A673 (cell line): ENCODE data around the gene BET1.
"Not testable (repeated sequence)": the region's sequence is repeated elsewhere in the genome, so short reads cannot be mapped to it uniquely, and the experiment has no call there.

Experiments used
- CTCF ChIP-seq: fragments of 300-800, 200-600 bp; sonication (generic); conservative IDR thresholded peaks from 2 replicates; pipeline ENCODE4 v1.5.1; 2017; ENCODE audit warnings: low read depth, mild to moderate bottlenecking, antibody characterized with exemption, low read length, moderate library complexity, mixed read lengths
- EZH2 ChIP-seq: fragments of 200-600 bp; sonication (generic); IDR thresholded peaks from 2 replicates; pipeline ENCODE4 v1.6.1; 2017; ENCODE audit warnings: borderline replicate concordance, low read depth, mild to moderate bottlenecking, mixed read lengths, antibody characterized with exemption, low read length; ENCODE audit not compliant: poor library complexity, severe bottlenecking

GRCh38 chr7:94026619-94027018 is 22.5 kb upstream of the BET1 start:
- TF ChIP-seq CTCF, EZH2: not testable (repeated sequence)
